OCI-LY7 (cell line): ENCODE data around the gene DKK3.

ENCODE experiments used
- EZH2phosphoT487 ChIP-seq: fragments of 200-600 bp; sonication (generic); IDR thresholded peaks from 2 replicates; pipeline ENCODE4 v1.6.1; 2018; ENCODE audit warnings: low read depth, borderline replicate concordance, mild to moderate bottlenecking, mixed run types, antibody characterized with exemption, low read length, moderate library complexity, mixed read lengths
- TF ChIP-seq, protein P1 (sequence below): fragments of 200-600 bp; sonication (generic); conservative IDR thresholded peaks from 2 replicates; pipeline ENCODE4 v1.5.1; 2014; ENCODE audit warnings: mild to moderate bottlenecking, antibody characterized with exemption, low read length, moderate library complexity, mixed read lengths

DNA sequence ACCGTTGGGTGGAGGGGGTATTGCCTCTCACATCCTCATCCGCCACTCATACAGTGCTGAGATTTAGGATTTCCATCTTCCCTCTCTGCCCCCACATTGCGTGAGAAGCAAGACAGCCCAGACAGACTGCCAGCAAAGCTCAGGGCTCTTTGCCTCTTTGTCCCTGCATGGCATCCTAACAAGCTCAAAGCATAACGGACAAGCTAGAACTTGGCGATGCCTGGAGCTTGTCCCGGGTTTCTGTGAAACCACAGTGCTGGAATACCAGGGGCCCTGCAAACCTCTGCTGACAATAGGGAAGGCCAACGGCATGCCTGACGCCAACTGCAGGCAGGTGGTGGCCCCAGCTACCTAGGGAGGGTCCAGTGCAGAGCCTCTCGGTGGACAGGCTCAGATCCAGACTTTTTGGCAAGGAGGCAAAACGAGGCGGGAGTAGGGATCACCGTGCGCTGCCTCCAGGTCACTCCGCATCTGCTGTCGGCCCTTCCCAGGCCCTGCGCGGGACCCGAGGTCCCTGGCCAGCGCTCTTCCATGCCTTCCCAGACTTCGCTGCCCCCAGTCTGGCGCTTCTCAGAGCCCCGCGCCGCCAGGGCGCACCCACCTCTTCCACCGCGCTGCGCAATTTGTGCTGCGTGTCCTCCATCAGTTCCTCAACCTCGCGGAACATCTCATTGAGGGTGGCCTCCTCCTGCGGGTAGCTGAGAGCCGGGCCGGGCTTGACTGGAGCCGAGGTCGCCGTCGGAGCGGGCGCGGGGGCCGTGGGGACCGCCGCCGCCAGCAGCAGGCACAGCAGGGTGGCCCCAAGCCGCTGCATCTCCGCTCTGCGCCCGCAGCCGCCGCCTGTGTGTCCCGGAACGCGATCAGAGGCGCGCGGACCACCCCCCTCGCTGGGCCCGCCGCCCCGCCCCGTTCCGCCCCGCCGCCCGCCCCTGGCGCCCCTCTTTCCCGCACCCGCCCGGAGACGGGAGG lies at the start of gene DKK3:
- TF ChIP-seq, protein P1, sequence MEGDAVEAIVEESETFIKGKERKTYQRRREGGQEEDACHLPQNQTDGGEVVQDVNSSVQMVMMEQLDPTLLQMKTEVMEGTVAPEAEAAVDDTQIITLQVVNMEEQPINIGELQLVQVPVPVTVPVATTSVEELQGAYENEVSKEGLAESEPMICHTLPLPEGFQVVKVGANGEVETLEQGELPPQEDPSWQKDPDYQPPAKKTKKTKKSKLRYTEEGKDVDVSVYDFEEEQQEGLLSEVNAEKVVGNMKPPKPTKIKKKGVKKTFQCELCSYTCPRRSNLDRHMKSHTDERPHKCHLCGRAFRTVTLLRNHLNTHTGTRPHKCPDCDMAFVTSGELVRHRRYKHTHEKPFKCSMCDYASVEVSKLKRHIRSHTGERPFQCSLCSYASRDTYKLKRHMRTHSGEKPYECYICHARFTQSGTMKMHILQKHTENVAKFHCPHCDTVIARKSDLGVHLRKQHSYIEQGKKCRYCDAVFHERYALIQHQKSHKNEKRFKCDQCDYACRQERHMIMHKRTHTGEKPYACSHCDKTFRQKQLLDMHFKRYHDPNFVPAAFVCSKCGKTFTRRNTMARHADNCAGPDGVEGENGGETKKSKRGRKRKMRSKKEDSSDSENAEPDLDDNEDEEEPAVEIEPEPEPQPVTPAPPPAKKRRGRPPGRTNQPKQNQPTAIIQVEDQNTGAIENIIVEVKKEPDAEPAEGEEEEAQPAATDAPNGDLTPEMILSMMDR = no peak
- no peak for TF ChIP-seq EZH2phosphoT487
